HepG2 (cell line): ENCODE data around the gene PCDHGA12. TPM values are rescaled to one million over a fixed set of nuclear protein-coding genes. Genes with fewer than 3 reads are reported as not detected.

ENCODE experiments used
- ATAC-seq: fragments of 200-7000 bp; cut with Tn5 transposase; 3 replicates; pipeline ENCODE4 v1.9.1; 2020; ENCODE audit warnings: mild to moderate bottlenecking, moderate library complexity
- BruUV-seq: library from RNA; stranded (reverse); fragments of 400-500 nt; replicated peaks from 2 replicates; lab custom pipeline; 2021; lab: Mats Ljungman, UMichigan
- CTCF ChIA-PET: fragments of 300-600 bp; formaldehyde crosslinking; extraction: SDS; loops from one replicate; lab custom pipeline; 2021; ENCODE audit warnings: low total read pairs, inconsistent platforms, low intra/inter-chr PET ratio; lab: Yijun Ruan, JAX
- POLR2A ChIA-PET: fragments of 350-600 bp; sonication (Branson Sonifier 250); formaldehyde crosslinking; loops from one replicate; lab custom pipeline; 2020; ENCODE audit warnings: antibody characterized with exemption, inconsistent platforms; lab: Yijun Ruan, JAX
- DNase-seq: peaks from one replicate; pipeline ENCODE4 v3.0.0-alpha.2; 2015; ENCODE audit warnings: low spot score
- FAIRE-seq: peaks from 3 replicates; lab custom pipeline; 2011; peaks lifted over from hg19 to GRCh38; lab: Jason Lieb, UNC
- H2AFZ ChIP-seq: one replicate; pipeline ENCODE4 v1.6.1; 2011; ENCODE audit warnings: low read length, inconsistent platforms
- H3K27ac ChIP-seq: fragments of 300-600 bp; 3 replicates; pipeline ENCODE4 v1.8.0; 2011; ENCODE audit warnings: mixed run types, mild to moderate bottlenecking, mixed read lengths, low read length, inconsistent platforms; ENCODE audit not compliant: insufficient read depth; ENCODE audit errors: extremely low read length
- H3K27me3 ChIP-seq, 2 experiments: fragments of 200-600 bp in 1 of 2; 2 replicates in 1 of 2; 3 replicates in 1 of 2; pipeline versions ENCODE4 v1.6.0 to v1.8.0; 2011; ENCODE audit warnings: low read length in 2 of 2, mild to moderate bottlenecking in 2 of 2, moderate library complexity in 2 of 2, inconsistent platforms in 1 of 2; ENCODE audit not compliant: insufficient read depth in 2 of 2, control insufficient read depth in 1 of 2
- H3K36me3 ChIP-seq, 2 experiments: fragments of 200-600 bp in 1 of 2; replicated peaks in 1 of 2; 2 replicates in 1 of 2; 3 replicates in 1 of 2; pipeline versions ENCODE4 v1.5.1 to v1.8.0; 2011; ENCODE audit warnings: low read length in 2 of 2, inconsistent platforms in 1 of 2; ENCODE audit not compliant: insufficient read depth in 2 of 2, control insufficient read depth in 1 of 2
- H3K4me1 ChIP-seq: 2 replicates; pipeline ENCODE4 v1.5.1; 2012; ENCODE audit warnings: low read length, inconsistent platforms; ENCODE audit not compliant: insufficient read depth
- H3K4me2 ChIP-seq: 2 replicates; pipeline ENCODE4 v1.6.0; 2011; ENCODE audit warnings: low read depth, low read length, inconsistent platforms
- H3K4me3 ChIP-seq, 3 experiments: fragments of 200-600 bp in 1 of 3; sonication (generic), shearing (Covaris generic) in 1 of 3; replicated peaks in 1 of 3; 2 replicates each; pipeline ENCODE4 v1.5.1; 2011 to 2016; ENCODE audit warnings: low read length in 3 of 3, inconsistent platforms in 2 of 3, low read depth in 2 of 3, mild to moderate bottlenecking in 2 of 3, control low read depth in 1 of 3, mixed read lengths in 1 of 3; ENCODE audit not compliant: insufficient read depth in 1 of 3
- H3K79me2 ChIP-seq: one replicate; pipeline ENCODE4 v1.6.1; 2011; ENCODE audit warnings: low read length, inconsistent platforms; ENCODE audit not compliant: insufficient read depth
- H3K9ac ChIP-seq: 2 replicates; pipeline ENCODE4 v1.6.0; 2011; ENCODE audit warnings: mild to moderate bottlenecking, low read depth, low read length, inconsistent platforms; ENCODE audit not compliant: insufficient read depth
- H3K9me3 ChIP-seq: 2 replicates; pipeline ENCODE4 v1.5.1; 2012; ENCODE audit warnings: mild to moderate bottlenecking, low read length
- H4K20me1 ChIP-seq: 2 replicates; pipeline ENCODE4 v1.6.0; 2011; ENCODE audit warnings: inconsistent platforms, mild to moderate bottlenecking, low read length, moderate library complexity; ENCODE audit not compliant: insufficient read depth
- SP140L ChIP-seq: sonication (generic); formaldehyde crosslinking; IDR thresholded peaks from 2 replicates; pipeline ENCODE4 v1.4.0; 2020; ENCODE audit warnings: missing genetic modification reagents, borderline replicate concordance
- ZGPAT ChIP-seq: IDR thresholded peaks from 2 replicates; pipeline ENCODE4 v1.6.1; 2016; ENCODE audit warnings: mild to moderate bottlenecking
- ZNF383 ChIP-seq: sonication (generic); formaldehyde crosslinking; IDR thresholded peaks from 2 replicates; pipeline ENCODE4 v1.4.0; 2020; ENCODE audit warnings: missing genetic modification reagents, mild to moderate bottlenecking, borderline replicate concordance
- ZNF512B ChIP-seq: sonication (generic); formaldehyde crosslinking; IDR thresholded peaks from 2 replicates; pipeline ENCODE4 v1.5.1; 2020; ENCODE audit warnings: missing genetic modification reagents, mild to moderate bottlenecking, borderline replicate concordance
- WGBS: methylation state at CpG from one replicate; pipeline ENCODE4 v1.1.6; 2017; ENCODE audit warnings: low lambda C conversion rate; 5-methylcytosine and 5-hydroxymethylcytosine counted together
- in situ Hi-C: cut with HindIII; loops from 2 replicates; pipeline ENCODE4 v1.10.0; 2017; ENCODE audit warnings: low pct_unique_long_range_greater_than_20kb; ENCODE audit not compliant: extremely low pct_ligation_motif_present
- intact Hi-C: fragments of 100-400 bp; cut with micrococcal nuclease; formaldehyde crosslinking; loops from one replicate; pipeline ENCODE4 v1.10.0; 2022; ENCODE audit not compliant: unreplicated experiment
- polyA plus RNA-seq, 8 experiments: library from polyadenylated mRNA; depleted of rRNA in 3 of 8; stranded (reverse) in 7 of 8; unstranded in 1 of 8; fragments of >200 nt; fragmentation: Illumina TruSeq in 4 of 8; extraction: Trizol in 4 of 8; gene quantifications; 2 replicates each; pipeline versions ENCODE4 v1.2.1 to v1.2.3, GENCODE V29; 2011 to 2016; ENCODE audit warnings: low read depth in 4 of 8, missing spikeins in 1 of 8, mixed read lengths in 1 of 8; ENCODE audit not compliant: insufficient read depth in 1 of 8
- total RNA-seq, 5 experiments: library from RNA; depleted of rRNA; stranded (reverse); fragments of >200 nt; fragmentation: Illumina TruSeq; extraction: Trizol; gene quantifications; 2 replicates each; pipeline ENCODE4 v1.2.3, GENCODE V29; 2016; ENCODE audit warnings: low read depth in 1 of 5

The PCDHGA12 gene
- total and polyA plus RNA-seq, 2 of the 13 experiments (the other 11 are each of a cell fraction or from before 2014, with no cell fraction given): 0.07 to 0.13 TPM

GRCh38 chr5:141427783-141428426 lies 2.4 kb upstream of the PCDHGA12 start:
- no peak overlapping the region for H3K4me3 ChIP-seq

More at GRCh38 chr5:141427783-141428426, 2.4 kb upstream of the PCDHGA12 start:
- ChIA-PET POLR2A (no interaction called here), CTCF (no interaction called here)
- BruUV-seq: no TSS peak
- WGBS: 82% methylated on average over 26 of the region's 53 CpGs
- in situ Hi-C loops (no loop called here), intact Hi-C loops (no loop called here)
- Histone ChIP-seq H4K20me1 (no peaks in the 10 kb centered on the region), H3K27ac (no peak overlapping the region), H3K27me3 (no peaks in the 10 kb centered on the region), H3K36me3 (no peaks in the 10 kb centered on the region), H3K9me3 (peaks cover 19% of the 10 kb centered on the region; the same call in 1 of the 2 replicates), H3K79me2 (no peaks in the 10 kb centered on the region), H3K9ac (no peak overlapping the region), H3K4me1 (no peaks in the 10 kb centered on the region), H3K4me2 (no peak overlapping the region), H2AFZ (no peak overlapping the region)
- FAIRE-seq (no peak), ATAC-seq (no peak), DNase-seq (no peak)
- TF ChIP-seq SP140L (CRISPR knock-in tag) (no peak), ZNF512B (CRISPR knock-in tag) (no peak), ZNF383 (no peak), ZGPAT (no peak)
